GM10266 (cell line): ENCODE results near the gene TMEM139.
A peak's percentile ranks its signal among the peaks of the same experiment; 100 is the strongest.
"Not testable (repeated sequence)": the region's sequence is repeated elsewhere in the genome, so short reads cannot be mapped to it uniquely, and the experiment has no call there.

Experiments
- DNase-seq: peaks from one replicate; pipeline ENCODE4 v3.0.0; 2012; ENCODE audit errors: extremely low spot score
- CTCF ChIP-seq: IDR thresholded peaks from 2 replicates; pipeline ENCODE4 v1.5.1; 2012; ENCODE audit warnings: mild to moderate bottlenecking, low read depth; ENCODE audit not compliant: control insufficient read depth, insufficient read depth; ENCODE audit errors: missing control alignments

Gene TMEM139

GRCh38 chr7:143287935-143288826, 3.4 kb downstream of the TMEM139 start, which contains the start of gene CASP2:
Gene CASP2, plus strand, starts transcription at chr7:143288351. Its CDS starts 105 bp downstream, at chr7:143288456.
- DNase-seq = peak; percentile 99
- TF ChIP-seq CTCF = peak; percentile 22

- DNase-seq = no peak
- no peak for TF ChIP-seq CTCF
These were observed 4.1 kb downstream of the TMEM139 start for GRCh38 chr7:143288836-143289235.

GRCh38 chr7:143289421-143289820, 4.7 kb downstream of the TMEM139 start:
- TF ChIP-seq CTCF = no peak
- DNase-seq = no peak

- DNase-seq = not testable (repeated sequence)
These were observed 5.1 kb downstream of the TMEM139 start for GRCh38 chr7:143289888-143290287.

GRCh38 chr7:143290293-143290692, 5.5 kb downstream of the TMEM139 start:
- TF ChIP-seq CTCF = no peak
- DNase-seq = no peak

GRCh38 chr7:143292876-143293275, 8.1 kb downstream of the TMEM139 start:
- no peak for DNase-seq
- no peak for TF ChIP-seq CTCF

- TF ChIP-seq CTCF = no peak
- no peak for DNase-seq
These were observed 11.1 kb downstream of the TMEM139 start for GRCh38 chr7:143295870-143296269.

GRCh38 chr7:143296686-143297085, 11.9 kb downstream of the TMEM139 start:
- DNase-seq = no peak
- no peak for TF ChIP-seq CTCF
